ENCODE results near the gene MAT2B.

The MAT2B gene

DNA sequence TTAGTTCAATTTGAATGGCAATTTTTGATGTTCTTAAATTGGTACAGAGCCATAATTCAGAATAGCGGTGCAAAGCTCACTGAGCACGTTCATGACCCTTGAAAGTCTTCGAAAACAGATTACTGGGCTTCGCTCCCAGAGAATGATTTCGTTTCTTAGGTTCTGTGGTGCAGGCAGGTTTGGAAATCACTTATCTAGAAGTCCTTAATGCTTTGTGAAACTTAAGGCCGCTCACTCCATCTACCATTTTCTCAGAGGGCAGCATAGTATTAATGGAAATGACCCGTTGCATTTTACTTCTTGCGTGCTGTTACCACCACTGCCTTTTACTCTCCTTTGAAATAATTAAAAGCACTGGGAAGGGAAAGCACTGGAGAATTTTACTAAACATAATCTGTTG is 2.9 kb upstream of the MAT2B start:
- Histone ChIP-seq H3K4me1 (ENCODE audit: low read length) (peaks cover 3% of the 10 kb centered on the region; the same call in 1 of the 2 replicates), H3K27ac (ENCODE audit: low read length) (peak overlapping the region; percentile 98; the same call in 1 of the 2 replicates), H3K27me3 (replicated peaks; ENCODE audit: insufficient read depth, low read length) (no peaks in the 10 kb centered on the region), H3K36me3 (replicated peaks; ENCODE audit: insufficient read depth, low read length) (no peaks in the 10 kb centered on the region), H3K79me2 (ENCODE audit: low read length) (peaks cover 17% of the 10 kb centered on the region), H2AFZ (ENCODE audit: low read length) (peak overlapping the region; percentile 74), H3K9me3 (replicated peaks; ENCODE audit: insufficient read depth, low read length) (no peaks in the 10 kb centered on the region), H3K4me2 (ENCODE audit: low read depth, low read length) (peak overlapping the region; percentile 76), H3K4me3 (ENCODE audit: low read length) (peak overlapping the region; percentile 84), H3F3A (ENCODE audit: insufficient read depth, low read length) (peaks cover 41% of the 10 kb centered on the region), H3K9ac (ENCODE audit: low read length) (peak overlapping the region; percentile 94; the same call in 1 of the 2 replicates), H3K9me2 (replicated peaks; ENCODE audit: insufficient read depth, low read length) (no peaks in the 10 kb centered on the region), H4K20me1 (ENCODE audit: insufficient read depth, low read length) (no peaks in the 10 kb centered on the region)
- DNase-seq = peak; percentile 8
- TF ChIP-seq EZH2 (optimal IDR thresholded peaks at IDR 0.05; ENCODE audit: low read depth, low read length) (no peak), CTCF (IDR thresholded peaks at IDR 0.05; ENCODE audit: low read length) (no peak), EZH2phosphoT487 (IDR thresholded peaks at IDR 0.05; ENCODE audit: low read length) (no peak)

DNA sequence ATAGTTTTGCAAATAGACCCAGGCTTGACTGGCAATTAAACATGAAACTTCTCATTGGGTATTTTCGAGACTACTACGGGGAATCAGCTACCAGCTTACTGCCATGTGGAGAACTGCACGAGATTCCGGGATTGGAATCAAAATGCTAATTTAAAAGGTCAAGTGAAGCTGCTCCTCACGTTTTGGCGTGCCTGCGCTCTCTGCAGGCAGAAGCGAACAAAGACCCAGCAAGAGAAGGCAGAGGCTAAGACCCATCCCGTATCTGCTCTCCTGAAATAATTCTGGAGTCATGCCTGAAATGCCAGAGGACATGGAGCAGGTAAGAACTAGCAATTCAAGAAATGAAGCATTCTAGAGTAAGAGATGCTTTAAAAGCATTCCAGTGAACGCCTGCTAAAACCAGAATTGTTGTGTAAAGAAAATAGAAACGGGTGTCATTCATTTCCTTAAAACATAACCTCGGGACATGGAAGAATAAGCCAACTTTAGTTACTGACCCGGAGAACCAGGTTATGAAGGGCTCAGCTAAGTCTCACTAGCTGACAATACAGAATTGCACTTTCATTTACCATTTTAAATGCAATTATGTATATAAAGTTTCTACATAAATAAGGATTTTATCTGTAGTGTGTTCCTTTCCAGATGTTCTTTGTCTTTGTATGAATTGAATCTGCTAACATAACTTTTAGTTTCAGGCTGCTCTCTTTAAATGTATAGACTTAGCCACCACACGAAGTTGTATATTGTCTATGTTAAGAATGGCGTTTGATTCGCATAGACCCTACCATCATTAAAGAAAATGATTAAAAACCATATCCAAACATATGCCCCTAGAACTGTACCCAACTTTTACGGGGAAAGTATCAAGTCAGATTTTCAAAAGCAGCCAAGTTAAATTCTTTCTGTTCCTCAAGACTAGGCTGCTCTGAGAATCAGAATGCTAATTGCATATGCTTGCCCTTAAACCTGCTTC is 2.0 kb upstream of the MAT2B start:
- H3K27ac ChIP-seq (ENCODE audit: low read length) = peak overlapping the region; percentile 98
- H3K9me2 ChIP-seq (replicated peaks; ENCODE audit: insufficient read depth, low read length) = no peaks in the 10 kb centered on the region
- H3K4me3 ChIP-seq (ENCODE audit: low read length) = peak overlapping the region; percentile 84
- H3K9me3 ChIP-seq (replicated peaks; ENCODE audit: insufficient read depth, low read length) = no peaks in the 10 kb centered on the region
- DNase-seq = peak; percentile 71
- peaks cover 25% of the 10 kb centered on the region for H3K79me2 ChIP-seq (ENCODE audit: low read length)
- peaks cover 41% of the 10 kb centered on the region for H3F3A ChIP-seq (ENCODE audit: insufficient read depth, low read length)
- no peaks in the 10 kb centered on the region for H3K27me3 ChIP-seq (replicated peaks; ENCODE audit: insufficient read depth, low read length)
- TF ChIP-seq CTCF (IDR thresholded peaks at IDR 0.05; ENCODE audit: low read length) (peak; percentile 62), EZH2phosphoT487 (IDR thresholded peaks at IDR 0.05; ENCODE audit: low read length) (no peak)
- H3K36me3 ChIP-seq (replicated peaks; ENCODE audit: insufficient read depth, low read length) = no peaks in the 10 kb centered on the region
- H3K9ac ChIP-seq (ENCODE audit: low read length) = peak overlapping the region; percentile 94
- H3K4me2 ChIP-seq (ENCODE audit: low read depth, low read length) = peak overlapping the region; percentile 76
- H4K20me1 ChIP-seq (ENCODE audit: insufficient read depth, low read length) = no peaks in the 10 kb centered on the region
- peaks cover 8% of the 10 kb centered on the region; the same call in 1 of the 2 replicates for H3K4me1 ChIP-seq (ENCODE audit: low read length)
- H2AFZ ChIP-seq (ENCODE audit: low read length) = peak overlapping the region; percentile 74

- DNase-seq = peak; percentile 88
- Histone ChIP-seq H3K4me3 (ENCODE audit: low read length) (peak overlapping the region; percentile 84), H4K20me1 (ENCODE audit: insufficient read depth, low read length) (no peaks in the 10 kb centered on the region), H3K9ac (ENCODE audit: low read length) (peak overlapping the region; percentile 94), H3K36me3 (replicated peaks; ENCODE audit: insufficient read depth, low read length) (no peaks in the 10 kb centered on the region), H3K27me3 (replicated peaks; ENCODE audit: insufficient read depth, low read length) (no peaks in the 10 kb centered on the region), H3K4me1 (ENCODE audit: low read length) (peaks cover 8% of the 10 kb centered on the region; the same call in 1 of the 2 replicates), H3K79me2 (ENCODE audit: low read length) (peaks cover 35% of the 10 kb centered on the region), H3K4me2 (ENCODE audit: low read depth, low read length) (peak overlapping the region; percentile 76), H3F3A (ENCODE audit: insufficient read depth, low read length) (peaks cover 41% of the 10 kb centered on the region), H3K9me3 (replicated peaks; ENCODE audit: insufficient read depth, low read length) (no peaks in the 10 kb centered on the region), H3K27ac (ENCODE audit: low read length) (peak overlapping the region; percentile 98), H3K9me2 (replicated peaks; ENCODE audit: insufficient read depth, low read length) (no peaks in the 10 kb centered on the region), H2AFZ (ENCODE audit: low read length) (peak overlapping the region; percentile 74)
- TF ChIP-seq EZH2 (optimal IDR thresholded peaks at IDR 0.05; ENCODE audit: low read depth, low read length) (no peak), CTCF (IDR thresholded peaks at IDR 0.05; ENCODE audit: low read length) (no peak), EZH2phosphoT487 (IDR thresholded peaks at IDR 0.05; ENCODE audit: low read length) (no peak)
These were observed 1.1 kb upstream of the MAT2B start for GRCh38 chr5:163504079-163504931.

All from MM.1S (cell line).